H54 (cell line): ENCODE data around the gene CDH24.

Source experiments
- DNase-seq: peaks from one replicate; pipeline ENCODE4 v3.0.0; 2011; ENCODE audit warnings: low spot score, mixed read lengths; ENCODE audit not compliant: insufficient read length
- FAIRE-seq: peaks from 3 replicates; lab custom pipeline; 2011; peaks lifted over from hg19 to GRCh38; lab: Jason Lieb, UNC
- POLR2A ChIP-seq: IDR thresholded peaks from 2 replicates; pipeline ENCODE4 v1.6.1; 2011; ENCODE audit warnings: low read depth, mild to moderate bottlenecking, low read length

CDH24 gene, protein sequence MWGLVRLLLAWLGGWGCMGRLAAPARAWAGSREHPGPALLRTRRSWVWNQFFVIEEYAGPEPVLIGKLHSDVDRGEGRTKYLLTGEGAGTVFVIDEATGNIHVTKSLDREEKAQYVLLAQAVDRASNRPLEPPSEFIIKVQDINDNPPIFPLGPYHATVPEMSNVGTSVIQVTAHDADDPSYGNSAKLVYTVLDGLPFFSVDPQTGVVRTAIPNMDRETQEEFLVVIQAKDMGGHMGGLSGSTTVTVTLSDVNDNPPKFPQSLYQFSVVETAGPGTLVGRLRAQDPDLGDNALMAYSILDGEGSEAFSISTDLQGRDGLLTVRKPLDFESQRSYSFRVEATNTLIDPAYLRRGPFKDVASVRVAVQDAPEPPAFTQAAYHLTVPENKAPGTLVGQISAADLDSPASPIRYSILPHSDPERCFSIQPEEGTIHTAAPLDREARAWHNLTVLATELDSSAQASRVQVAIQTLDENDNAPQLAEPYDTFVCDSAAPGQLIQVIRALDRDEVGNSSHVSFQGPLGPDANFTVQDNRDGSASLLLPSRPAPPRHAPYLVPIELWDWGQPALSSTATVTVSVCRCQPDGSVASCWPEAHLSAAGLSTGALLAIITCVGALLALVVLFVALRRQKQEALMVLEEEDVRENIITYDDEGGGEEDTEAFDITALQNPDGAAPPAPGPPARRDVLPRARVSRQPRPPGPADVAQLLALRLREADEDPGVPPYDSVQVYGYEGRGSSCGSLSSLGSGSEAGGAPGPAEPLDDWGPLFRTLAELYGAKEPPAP

DNA sequence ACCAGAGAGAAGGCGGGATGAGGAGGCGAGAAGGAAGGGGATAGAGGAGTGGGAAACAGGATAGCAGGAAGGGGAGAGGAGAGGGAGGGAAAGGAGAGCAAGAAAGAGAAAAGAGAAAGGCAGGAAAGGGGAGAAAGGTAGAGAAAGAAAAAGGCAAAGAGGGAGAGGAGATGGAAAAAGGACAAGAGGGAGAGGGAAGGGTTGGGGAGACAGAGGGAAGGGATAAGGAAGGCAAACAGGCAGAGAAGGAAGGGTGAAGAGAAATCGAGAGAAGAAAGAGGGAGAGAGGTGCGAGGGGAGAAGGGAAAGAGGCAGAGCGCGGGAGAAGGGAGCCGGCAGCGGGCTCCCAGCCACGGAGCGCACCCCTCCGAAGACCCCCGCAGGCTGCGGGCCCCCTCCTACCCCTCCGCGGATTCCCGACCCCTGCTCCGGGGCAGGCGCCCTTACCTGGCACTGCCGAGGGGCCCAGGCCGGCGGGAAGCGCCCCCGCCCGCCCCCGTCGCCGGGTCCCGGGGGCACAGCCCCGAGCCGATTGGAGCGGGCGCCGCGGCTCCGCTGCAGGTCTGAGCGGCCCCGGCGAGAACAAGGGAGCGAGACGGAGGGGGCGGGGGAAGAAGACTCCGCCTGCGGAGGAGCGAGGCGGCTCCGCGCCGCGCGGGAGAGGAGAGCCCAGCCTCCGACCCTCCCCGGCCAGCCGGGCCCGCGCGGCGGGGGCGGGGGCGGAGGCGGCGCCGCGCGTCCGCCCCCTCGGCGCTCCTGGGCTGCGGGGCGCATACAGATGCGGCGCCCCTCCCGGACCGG is at the start of gene CDH24:
CDH24 (minus strand) TSS at position 565 of the 801 bp plus-strand sequence. CDS start 1,787 bp downstream, outside the sequence.
- peak; percentile 63 for DNase-seq
- FAIRE-seq: no peak
- TF ChIP-seq POLR2A: peak; percentile 46

DNA sequence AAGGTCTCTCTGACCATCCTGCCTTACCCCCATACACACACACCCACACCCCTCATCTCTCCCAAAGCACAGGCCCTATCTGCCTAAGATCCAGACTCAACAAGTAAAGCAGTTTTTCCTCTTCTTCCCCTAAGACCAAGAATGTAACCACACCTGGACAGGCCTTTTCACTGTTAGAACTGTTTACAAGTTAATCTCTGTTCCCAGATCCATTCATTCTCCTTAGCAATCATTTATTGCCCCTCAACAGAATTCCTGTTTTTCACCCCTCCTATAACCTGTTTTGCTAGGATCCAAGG is 49.4 kb upstream of the CDH24 start:
- no peak for TF ChIP-seq POLR2A
- no peak for FAIRE-seq
- no peak for DNase-seq

DNA sequence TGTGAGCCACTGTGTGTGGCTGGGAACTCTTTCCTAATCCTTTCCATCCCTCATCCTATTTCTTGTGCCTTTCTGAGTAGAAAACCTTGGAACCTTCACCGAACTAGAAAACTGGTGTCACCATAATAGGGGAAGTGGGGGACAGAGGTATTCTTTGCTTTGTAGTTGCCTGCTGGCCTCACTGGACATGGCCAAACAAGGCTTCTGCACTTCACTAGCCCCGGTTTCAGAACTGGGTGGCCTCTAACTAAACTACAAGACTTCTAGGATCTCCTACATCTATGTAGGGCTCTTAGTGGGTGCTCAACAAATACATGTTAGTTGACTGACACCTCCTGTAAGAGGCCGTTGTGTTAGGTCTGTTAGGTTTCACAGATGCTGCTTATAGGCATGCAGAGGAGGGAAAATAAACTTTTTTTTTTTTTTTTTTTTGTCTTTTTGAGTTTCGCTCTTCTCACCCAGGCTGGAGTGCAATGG is 48.1 kb upstream of the CDH24 start:
- FAIRE-seq (no peak), DNase-seq (no peak)
- no peak for TF ChIP-seq POLR2A

GRCh38 chr14:23104591-23105347 is 47.4 kb upstream of the CDH24 start, which contains the start of gene CIROP:
TSS of gene CIROP (minus strand) at chr14:23104989. CDS start at chr14:23104920, 69 bp downstream.
- no peak for FAIRE-seq
- no peak for DNase-seq
- TF ChIP-seq POLR2A: no peak

- no peak for FAIRE-seq
- DNase-seq: no peak
- no peak for TF ChIP-seq POLR2A
Observed at GRCh38 chr14:23104070-23104590, 46.8 kb upstream of the CDH24 start.

- DNase-seq: no peak
- no peak for FAIRE-seq
- no peak for TF ChIP-seq POLR2A
Observed at GRCh38 chr14:23103581-23103980, 46.3 kb upstream of the CDH24 start.

GRCh38 chr14:23102801-23103200 is 45.5 kb upstream of the CDH24 start:
- FAIRE-seq: no peak
- no peak for DNase-seq
- TF ChIP-seq POLR2A: no peak

DNA sequence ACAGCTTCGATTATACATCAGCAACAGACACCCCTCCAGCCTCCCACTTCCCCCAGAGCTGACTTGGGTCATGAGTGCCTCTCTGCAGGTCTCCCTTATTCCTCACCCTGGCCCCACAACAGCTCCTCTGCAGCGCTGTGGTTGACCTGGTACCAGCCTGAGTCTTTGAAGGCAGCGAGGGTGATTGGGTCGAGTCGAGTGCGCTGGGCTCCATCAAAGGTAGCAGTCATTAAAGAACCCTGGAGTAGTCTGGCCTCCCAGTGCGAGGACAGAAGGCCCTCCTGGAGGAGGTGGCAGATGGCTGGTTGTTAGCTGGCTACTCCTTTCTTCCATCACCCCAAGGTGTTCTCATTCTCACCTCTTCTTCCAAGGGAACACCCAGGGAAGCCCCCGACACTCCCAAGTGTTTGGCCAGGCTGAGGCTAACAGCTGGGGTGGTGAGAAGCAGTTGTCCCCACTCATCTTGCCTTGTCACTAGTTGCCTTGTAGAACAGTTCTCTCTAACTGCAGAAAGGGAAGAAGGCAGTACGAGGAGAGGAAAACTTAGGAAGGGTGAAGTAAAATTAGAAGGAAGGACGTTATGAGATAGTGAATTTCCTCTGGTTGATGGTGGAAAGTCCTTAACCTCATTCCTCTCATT is 44.8 kb upstream of the CDH24 start:
- DNase-seq (no peak), FAIRE-seq (no peak)
- TF ChIP-seq POLR2A: no peak

DNA sequence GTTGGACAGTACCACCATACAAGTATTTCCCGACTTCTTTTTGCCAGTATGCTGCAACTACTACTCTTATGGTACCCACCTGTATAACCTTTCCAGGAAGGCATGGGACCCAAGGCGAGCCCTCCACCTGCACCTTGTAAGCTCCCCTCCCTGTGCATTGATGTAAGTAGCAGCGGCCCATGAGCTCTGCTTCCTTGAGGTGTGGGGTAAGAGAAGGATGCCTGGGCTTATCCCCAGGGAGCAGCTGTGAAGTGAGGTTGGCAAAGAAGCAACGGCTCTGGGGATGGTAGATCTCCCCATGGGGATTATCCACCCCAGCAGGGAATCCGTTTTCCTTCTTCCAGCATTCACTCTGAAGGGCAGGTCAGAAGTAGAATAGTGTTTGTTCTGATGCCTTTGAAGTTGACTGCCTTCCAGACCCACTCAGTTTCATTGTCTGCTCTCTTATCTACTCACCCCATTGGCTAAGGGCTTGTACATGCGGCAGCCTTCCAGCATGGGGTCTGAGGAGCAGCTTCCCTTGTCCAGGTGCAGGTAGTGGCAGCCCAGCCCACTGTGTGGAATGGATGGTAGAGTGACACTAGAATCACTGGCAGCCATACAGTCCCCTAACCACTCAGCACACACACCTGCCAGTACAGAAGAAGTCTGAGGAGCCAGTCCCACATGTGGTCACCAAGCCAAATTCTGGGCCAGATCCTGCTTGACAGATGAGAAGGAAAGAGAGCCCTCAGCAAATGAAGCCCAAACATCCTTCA is 44.1 kb upstream of the CDH24 start:
- FAIRE-seq (no peak), DNase-seq (no peak)

DNA sequence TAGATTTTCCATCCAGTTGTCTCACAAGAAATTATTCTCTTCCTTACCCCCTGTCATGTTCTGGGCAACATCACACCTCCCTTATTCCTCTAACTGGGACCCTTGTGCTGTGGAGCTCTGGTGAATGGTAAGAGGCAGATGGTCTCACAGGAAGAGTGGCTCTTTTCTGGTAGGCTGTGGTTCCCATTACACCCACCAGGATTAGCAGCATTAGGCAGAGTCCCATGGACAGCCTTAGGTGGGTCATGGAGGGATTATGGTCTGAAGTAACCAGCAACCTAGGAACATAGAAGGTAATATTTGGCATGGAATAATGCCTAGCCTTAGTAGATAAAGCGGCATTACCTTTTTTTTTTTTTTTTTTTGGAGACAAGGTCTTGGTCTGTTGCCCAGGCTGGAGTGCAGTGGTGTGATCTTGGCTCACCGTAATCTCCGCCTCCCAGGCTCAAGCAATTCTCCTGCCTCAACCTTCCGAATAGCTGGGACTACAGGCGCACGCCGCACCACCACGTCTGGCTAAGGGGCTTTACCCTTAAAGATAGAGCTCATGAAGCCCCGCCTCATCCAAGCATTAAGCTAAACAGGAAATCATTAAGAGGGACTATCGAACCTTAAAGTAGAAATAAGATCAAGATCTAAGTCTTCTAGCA is 42.0 kb upstream of the CDH24 start:
- no peak for DNase-seq
- TF ChIP-seq POLR2A: no peak
- FAIRE-seq: no peak

More for the DNA sequence above, 44.1 kb upstream of the CDH24 start:
- TF ChIP-seq POLR2A: no peak

- DNase-seq (no peak), FAIRE-seq (no peak)
- no peak for TF ChIP-seq POLR2A
Observed at GRCh38 chr14:23097786-23098185, 40.5 kb upstream of the CDH24 start.
